Measurements from ENCODE around the gene KITLG.

GRCh38 chr12:88472248-88472647, 108.0 kb downstream of the KITLG start:
- no peak for TF ChIP-seq CTCF (IDR thresholded peaks at IDR 0.05 in 4 of 5, conservative IDR thresholded peaks at IDR 0.05 in 1 of 5)
- TF ChIP-seq POLR2A (IDR thresholded peaks at IDR 0.05): no peak
